Measurements from ENCODE around the gene UNC13B. TPM values are rescaled to one million over a fixed set of nuclear protein-coding genes. Genes with fewer than 3 reads are reported as not detected.
"Not testable (repeated sequence)": the region's sequence is repeated elsewhere in the genome, so short reads cannot be mapped to it uniquely, and the experiment has no call there.

The UNC13B gene
- total RNA-seq, 4 donors from 2014 or later: 44.5 to 72.9 (median 48.6) TPM

DNA sequence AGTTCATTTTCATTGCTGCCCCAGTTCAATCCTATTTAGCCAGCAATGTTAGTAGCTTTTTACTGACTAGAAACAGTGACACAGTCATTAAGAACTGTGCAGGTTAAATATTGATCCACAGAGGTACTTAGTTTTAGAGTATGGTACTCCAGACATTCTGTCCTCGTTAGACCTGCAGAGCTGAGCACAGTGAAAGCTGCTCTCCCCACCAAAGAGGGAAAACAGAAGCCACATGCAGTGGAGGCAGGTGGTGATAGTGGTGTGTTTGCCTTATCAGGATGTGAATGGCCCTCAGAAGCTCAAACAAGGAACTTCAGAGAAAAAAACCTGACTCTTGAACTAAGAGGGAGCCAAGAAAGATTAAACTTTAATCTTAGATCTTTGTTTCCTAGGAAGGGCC, 75.5 kb downstream of the UNC13B start:
- H3K27ac ChIP-seq: peak overlapping the region in 2 of 4 donors; percentile 18 to 36
- H3K9me3 ChIP-seq: no peaks in the 10 kb centered on the region
- H3K27me3 ChIP-seq: no peaks in the 10 kb centered on the region
- TF ChIP-seq POLR2A (IDR thresholded peaks at IDR 0.05): no peak
- TF ChIP-seq, protein P1, sequence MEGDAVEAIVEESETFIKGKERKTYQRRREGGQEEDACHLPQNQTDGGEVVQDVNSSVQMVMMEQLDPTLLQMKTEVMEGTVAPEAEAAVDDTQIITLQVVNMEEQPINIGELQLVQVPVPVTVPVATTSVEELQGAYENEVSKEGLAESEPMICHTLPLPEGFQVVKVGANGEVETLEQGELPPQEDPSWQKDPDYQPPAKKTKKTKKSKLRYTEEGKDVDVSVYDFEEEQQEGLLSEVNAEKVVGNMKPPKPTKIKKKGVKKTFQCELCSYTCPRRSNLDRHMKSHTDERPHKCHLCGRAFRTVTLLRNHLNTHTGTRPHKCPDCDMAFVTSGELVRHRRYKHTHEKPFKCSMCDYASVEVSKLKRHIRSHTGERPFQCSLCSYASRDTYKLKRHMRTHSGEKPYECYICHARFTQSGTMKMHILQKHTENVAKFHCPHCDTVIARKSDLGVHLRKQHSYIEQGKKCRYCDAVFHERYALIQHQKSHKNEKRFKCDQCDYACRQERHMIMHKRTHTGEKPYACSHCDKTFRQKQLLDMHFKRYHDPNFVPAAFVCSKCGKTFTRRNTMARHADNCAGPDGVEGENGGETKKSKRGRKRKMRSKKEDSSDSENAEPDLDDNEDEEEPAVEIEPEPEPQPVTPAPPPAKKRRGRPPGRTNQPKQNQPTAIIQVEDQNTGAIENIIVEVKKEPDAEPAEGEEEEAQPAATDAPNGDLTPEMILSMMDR (IDR thresholded peaks at IDR 0.05): no peak
- H3K36me3 ChIP-seq: no peaks in the 10 kb centered on the region
- DNase-seq: no peak
- peaks cover 0 to 4% (median 0%) of the 10 kb centered on the region in 4 donors for H3K4me1 ChIP-seq
- H3K4me3 ChIP-seq: no peak overlapping the region

DNA sequence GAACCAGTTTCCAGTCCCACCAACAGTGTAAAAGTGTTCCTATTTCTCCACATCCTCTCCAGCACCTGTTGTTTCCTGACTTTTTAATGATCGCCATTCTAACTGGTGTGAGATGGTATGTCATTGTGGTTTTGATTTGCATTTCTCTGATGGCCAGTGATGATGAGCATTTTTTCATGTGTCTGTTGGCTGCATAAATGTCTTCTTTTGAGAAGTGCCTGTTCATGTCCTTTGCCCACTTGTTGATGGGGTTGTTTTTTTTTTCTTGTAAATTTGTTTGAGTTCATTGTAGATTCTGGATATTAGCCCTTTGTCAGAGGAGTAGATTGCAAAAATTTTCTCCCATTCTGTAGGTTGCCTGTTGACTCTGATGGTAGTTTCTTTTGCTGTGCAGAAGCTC, 84.1 kb downstream of the UNC13B start:
- H3K27me3 ChIP-seq, DNase-seq, H3K4me3 ChIP-seq, H3K4me1 ChIP-seq, H3K9me3 ChIP-seq, H3K36me3 ChIP-seq, H3K27ac ChIP-seq: not testable (repeated sequence)

DNA sequence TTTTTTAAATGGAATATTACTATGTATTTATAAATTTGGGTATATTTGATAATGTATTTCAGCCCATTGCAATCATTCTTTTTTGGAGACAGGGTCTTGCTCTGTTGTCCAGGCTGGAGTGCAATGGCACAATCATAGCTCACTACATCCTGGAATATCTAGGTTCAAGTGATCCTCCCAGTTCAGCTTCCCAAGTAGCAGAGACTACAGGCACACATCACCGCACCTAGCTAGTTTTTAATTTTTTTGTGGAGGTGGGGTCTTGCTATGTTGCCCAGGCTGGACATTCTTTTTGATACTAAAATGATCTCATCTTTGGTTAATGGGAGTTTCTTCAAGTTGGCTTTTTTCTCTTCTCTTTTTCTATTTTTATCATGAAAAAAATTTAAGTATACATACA, 91.3 kb downstream of the UNC13B start:
- no peaks in the 10 kb centered on the region for H3K9me3 ChIP-seq
- H3K36me3 ChIP-seq: no peaks in the 10 kb centered on the region
- H3K4me3 ChIP-seq: no peak overlapping the region
- H3K27me3 ChIP-seq: no peaks in the 10 kb centered on the region
- peaks cover 0 to 4% (median 0%) of the 10 kb centered on the region in 4 donors for H3K4me1 ChIP-seq
- TF ChIP-seq POLR2A (IDR thresholded peaks at IDR 0.05): no peak
- TF ChIP-seq, protein P1 (IDR thresholded peaks at IDR 0.05): no peak
- no peak overlapping the region for H3K27ac ChIP-seq
- DNase-seq: no peak

DNA sequence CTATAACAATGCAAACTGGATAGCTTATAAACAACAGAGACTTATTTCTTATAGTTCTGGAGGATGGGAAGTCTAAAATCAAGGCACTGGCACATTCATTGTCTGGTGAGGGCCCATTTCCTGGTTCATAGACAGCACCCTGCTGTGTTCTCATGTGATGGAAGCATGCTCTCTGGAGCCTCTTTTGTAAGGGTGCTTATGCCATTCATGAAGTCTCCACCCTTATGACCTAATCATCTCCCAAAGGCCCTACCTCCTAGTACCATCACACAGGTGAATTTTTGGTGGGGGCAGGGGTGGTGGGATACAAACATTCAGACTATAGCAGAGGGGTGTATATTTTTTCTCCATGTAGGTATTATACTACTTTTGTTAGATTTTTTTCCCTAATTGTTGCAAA, 92.4 kb downstream of the UNC13B start:
- no peak for DNase-seq
- no peak overlapping the region for H3K27ac ChIP-seq
- no peaks in the 10 kb centered on the region for H3K9me3 ChIP-seq
- H3K4me1 ChIP-seq: peaks cover 0 to 13% (median 0%) of the 10 kb centered on the region in 4 donors
- H3K27me3 ChIP-seq: no peaks in the 10 kb centered on the region
- no peak overlapping the region for H3K4me3 ChIP-seq
- H3K36me3 ChIP-seq: no peaks in the 10 kb centered on the region
- TF ChIP-seq, protein P1 (IDR thresholded peaks at IDR 0.05): no peak
- TF ChIP-seq POLR2A (IDR thresholded peaks at IDR 0.05): no peak

DNA sequence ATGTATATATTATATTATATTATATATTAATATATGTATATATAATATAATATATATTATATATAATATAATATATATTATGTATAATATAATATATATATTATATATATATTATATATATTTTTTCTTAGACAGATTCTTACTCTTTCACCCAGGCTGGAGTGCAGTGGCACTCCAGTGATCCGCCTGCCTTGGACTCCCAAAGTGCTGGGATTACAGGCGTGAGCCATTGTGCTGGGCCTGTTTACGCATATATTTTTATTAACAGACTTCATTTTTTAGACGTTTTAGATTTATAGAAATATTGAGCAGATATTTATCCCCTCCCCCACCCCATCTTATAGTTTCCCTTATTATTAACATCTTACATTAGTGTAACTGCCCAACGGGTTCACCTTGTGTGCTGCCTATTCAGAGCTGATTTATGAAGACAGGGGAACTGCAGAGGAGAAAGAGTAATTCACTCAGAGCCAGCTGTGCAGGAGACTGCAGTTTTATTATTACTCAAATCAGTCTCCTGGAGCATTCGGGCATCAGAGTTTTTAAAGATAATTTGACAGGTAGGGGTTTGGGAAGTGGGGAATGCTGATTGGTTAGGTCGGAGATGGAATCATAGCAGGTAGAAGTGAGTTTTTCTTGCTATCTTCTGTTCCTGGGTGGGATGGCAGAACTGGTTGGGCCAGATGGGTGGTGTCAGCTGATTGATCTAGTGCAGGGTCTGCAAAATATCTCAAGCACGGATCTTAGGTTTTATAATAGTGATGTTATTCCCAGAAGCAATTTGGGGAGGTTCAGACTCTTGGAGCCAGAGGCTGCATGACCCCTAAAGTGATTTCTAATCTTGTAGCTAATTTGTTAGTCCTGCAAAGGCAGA, 93.4 kb downstream of the UNC13B start:
- H3K27ac ChIP-seq: no peak overlapping the region
- TF ChIP-seq POLR2A (IDR thresholded peaks at IDR 0.05): no peak
- TF ChIP-seq, protein P1 (IDR thresholded peaks at IDR 0.05): no peak
- DNase-seq: no peak
- H3K4me3 ChIP-seq: no peak overlapping the region
- H3K4me1 ChIP-seq: peaks cover 0 to 13% (median 0%) of the 10 kb centered on the region in 4 donors
- no peaks in the 10 kb centered on the region for H3K36me3 ChIP-seq
- H3K9me3 ChIP-seq: no peaks in the 10 kb centered on the region
- no peaks in the 10 kb centered on the region for H3K27me3 ChIP-seq

DNA sequence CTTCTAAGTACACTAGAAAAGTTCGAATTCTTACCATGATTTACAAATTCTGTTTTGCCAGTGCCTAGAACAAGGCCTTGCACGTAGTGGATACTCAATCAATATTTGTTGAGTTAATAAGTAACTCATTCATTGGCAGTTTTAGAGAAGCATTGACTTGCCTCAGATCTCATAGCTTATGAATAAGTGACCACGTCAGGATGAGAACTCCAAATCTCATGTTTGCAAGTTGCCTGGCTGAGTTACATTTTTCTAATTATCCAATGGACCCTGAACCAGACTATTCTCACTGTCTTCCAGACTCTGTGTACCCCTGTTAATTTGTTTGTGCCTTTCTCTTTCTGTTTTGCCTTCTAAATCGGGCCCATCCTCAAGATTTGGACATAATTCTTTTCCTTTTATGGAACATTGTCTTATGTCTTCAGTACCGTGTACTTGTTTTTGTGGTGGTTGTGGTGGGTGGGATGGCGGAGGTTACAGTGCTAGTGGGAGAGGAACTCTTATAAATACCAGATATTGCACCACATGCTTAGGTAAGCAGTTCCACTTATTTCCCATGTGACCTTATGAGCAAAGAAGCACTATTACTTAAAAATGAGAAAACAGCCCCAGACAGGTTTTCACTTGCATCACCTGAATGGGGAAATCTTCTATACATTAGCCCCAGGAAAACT, 96.3 kb downstream of the UNC13B start:
- Histone ChIP-seq H3K36me3 (no peaks in the 10 kb centered on the region), H3K27me3 (no peaks in the 10 kb centered on the region), H3K9me3 (no peaks in the 10 kb centered on the region), H3K27ac (peak overlapping the region in 1 of 4 donors; percentile 38), H3K4me3 (no peak overlapping the region), H3K4me1 (peaks cover 0 to 13% (median 0%) of the 10 kb centered on the region in 4 donors)
- TF ChIP-seq POLR2A (IDR thresholded peaks at IDR 0.05): no peak
- TF ChIP-seq, protein P1 (IDR thresholded peaks at IDR 0.05): no peak
- DNase-seq: no peak
